ENCODE measurements around the gene C1orf21. TPM values are rescaled to one million over a fixed set of nuclear protein-coding genes. Genes with fewer than 3 reads are reported as not detected.

Gene C1orf21
- total RNA-seq, 4 donors from 2014 or later = 106 to 206 (median 154) TPM

GRCh38 chr1:184463680-184464079 lies 76.9 kb downstream of the C1orf21 start:
- Histone ChIP-seq H3K4me3 (no peak overlapping the region), H3K9me3 (no peaks in the 10 kb centered on the region), H3K27me3 (no peaks in the 10 kb centered on the region), H3K36me3 (no peaks in the 10 kb centered on the region), H3K4me1 (peaks cover 62 to 91% of the 10 kb centered on the region in 2 donors), H3K27ac (peak overlapping the region; percentile 60 to 76 (median 69))
- ATAC-seq = no peak
- no peak for TF ChIP-seq CTCF (IDR thresholded peaks at IDR 0.05 in 4 of 5, conservative IDR thresholded peaks at IDR 0.05 in 1 of 5)
- no peak for TF ChIP-seq POLR2A (IDR thresholded peaks at IDR 0.05)
- DNase-seq = no peak
- intact Hi-C loops (cut with DNase I; ENCODE audit: low total_unique reads) (loop anchor here (5.0 kb wide), 1 partner anchor 76 kb away; the partner anchor contains the start of gene C1orf21), in situ Hi-C loops (cut with MboI; ENCODE audit: low sequenced_read_pairs in 4 of 4) (no loop called here)

DNA sequence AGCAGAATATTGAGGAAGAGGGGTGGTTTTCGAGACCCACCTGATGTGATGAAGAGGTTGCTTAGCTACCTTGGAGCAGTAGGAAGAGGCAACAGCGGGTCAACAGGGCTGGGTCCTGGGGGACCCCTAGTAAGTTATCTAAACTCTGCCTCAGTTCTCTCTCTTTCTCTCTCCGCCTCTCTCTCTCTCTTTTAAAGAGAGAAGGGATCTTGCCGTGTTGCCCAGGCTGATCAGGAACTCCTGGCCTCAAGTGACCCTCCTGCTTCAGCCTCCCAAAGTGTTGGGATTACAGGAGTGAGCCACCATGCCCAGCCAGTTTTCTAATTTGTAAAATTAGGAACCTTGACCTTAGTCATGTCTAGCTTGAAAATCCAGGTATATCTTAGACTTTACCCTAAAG lies 77.9 kb downstream of the C1orf21 start:
- H3K36me3 ChIP-seq = no peaks in the 10 kb centered on the region
- H3K4me3 ChIP-seq = no peak overlapping the region
- peak overlapping the region; percentile 6 to 76 (median 54) for H3K27ac ChIP-seq
- ATAC-seq (no peak), DNase-seq (no peak)
- intact Hi-C loops (cut with DNase I; ENCODE audit: low total_unique reads) (loop anchor here (5.0 kb wide), 1 partner anchor 77 kb away; the partner anchor contains the start of gene C1orf21), in situ Hi-C loops (cut with MboI; ENCODE audit: low sequenced_read_pairs in 4 of 4) (no loop called here)
- peaks cover 61 to 91% of the 10 kb centered on the region in 2 donors for H3K4me1 ChIP-seq
- H3K27me3 ChIP-seq = no peaks in the 10 kb centered on the region
- H3K9me3 ChIP-seq = no peaks in the 10 kb centered on the region
- TF ChIP-seq POLR2A (IDR thresholded peaks at IDR 0.05) = no peak
- no peak for TF ChIP-seq CTCF (IDR thresholded peaks at IDR 0.05 in 4 of 5, conservative IDR thresholded peaks at IDR 0.05 in 1 of 5)

DNA sequence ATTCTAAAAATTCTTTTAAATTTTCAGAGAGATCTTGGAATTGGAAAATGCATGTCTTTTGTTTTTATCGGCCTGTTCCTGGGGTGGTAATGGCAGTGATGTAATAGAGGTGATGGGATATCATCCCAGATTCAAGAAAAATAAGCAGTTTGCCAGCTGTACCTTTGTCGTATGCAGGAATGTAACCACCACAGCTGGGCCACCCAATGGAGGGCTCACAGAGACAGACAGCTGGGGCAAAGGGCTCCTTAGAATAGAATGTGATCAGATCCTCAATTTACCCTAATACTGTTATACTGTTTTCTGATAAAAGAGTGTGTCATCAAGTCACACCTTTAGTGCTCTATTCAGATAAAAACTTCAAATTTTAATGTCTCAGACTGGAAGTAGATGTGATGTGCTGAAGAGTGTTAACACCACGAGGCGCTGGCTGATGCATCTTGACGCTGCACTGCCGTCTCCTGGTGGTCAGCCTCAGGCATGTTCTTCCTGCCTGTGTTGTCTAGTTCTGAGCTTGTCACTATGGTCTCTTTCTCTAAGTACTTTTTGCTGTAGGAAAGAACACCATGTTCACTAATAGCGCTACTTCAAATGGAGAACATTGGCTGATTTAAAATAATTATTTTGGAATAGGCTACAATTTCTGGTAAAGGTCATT lies 78.8 kb downstream of the C1orf21 start:
- Histone ChIP-seq H3K4me1 (peaks cover 61 to 82% of the 10 kb centered on the region in 2 donors), H3K27ac (peak overlapping the region in 3 of 4 donors; percentile 56 to 76 (median 75)), H3K4me3 (no peak overlapping the region), H3K9me3 (no peaks in the 10 kb centered on the region), H3K36me3 (no peaks in the 10 kb centered on the region), H3K27me3 (no peaks in the 10 kb centered on the region)
- DNase-seq (peak in 1 of 2 donors; percentile 37), ATAC-seq (peak in 1 of 2 donors; percentile 56)
- intact Hi-C loops (cut with DNase I; ENCODE audit: low total_unique reads) (no loop called here), in situ Hi-C loops (cut with MboI; ENCODE audit: low sequenced_read_pairs in 4 of 4) (no loop called here)
- no peak for TF ChIP-seq POLR2A (IDR thresholded peaks at IDR 0.05)
- TF ChIP-seq CTCF (IDR thresholded peaks at IDR 0.05 in 4 of 5, conservative IDR thresholded peaks at IDR 0.05 in 1 of 5) = peak in 3 of 5 experiments; percentile 24 to 47 (median 26)

DNA sequence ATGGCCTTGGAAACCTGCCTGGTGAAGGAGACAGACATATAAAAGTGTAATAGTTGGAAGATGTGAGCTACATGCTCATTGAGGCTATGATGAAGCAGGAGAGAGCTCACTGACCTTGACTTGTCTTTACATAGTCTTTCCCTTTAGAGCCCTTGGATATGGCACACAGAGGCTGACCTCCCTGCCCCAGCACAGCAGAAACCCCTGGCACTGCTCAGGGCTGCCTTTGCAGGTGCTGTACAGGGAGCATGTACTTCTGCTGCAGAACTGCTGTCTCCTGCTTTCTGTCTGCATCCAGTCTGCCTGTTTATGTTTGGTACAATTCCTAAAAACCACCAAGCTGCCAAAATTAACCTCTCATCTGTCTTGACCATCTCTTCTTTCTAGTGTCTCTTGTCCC lies 80.5 kb downstream of the C1orf21 start:
- Histone ChIP-seq H3K36me3 (no peaks in the 10 kb centered on the region), H3K4me3 (no peak overlapping the region), H3K27me3 (no peaks in the 10 kb centered on the region), H3K4me1 (peaks cover 59 to 82% of the 10 kb centered on the region in 2 donors), H3K27ac (peak overlapping the region in 3 of 4 donors; percentile 23 to 76 (median 75)), H3K9me3 (no peaks in the 10 kb centered on the region)
- DNase-seq (no peak), ATAC-seq (no peak)
- intact Hi-C loops (cut with DNase I; ENCODE audit: low total_unique reads) (no loop called here), in situ Hi-C loops (cut with MboI; ENCODE audit: low sequenced_read_pairs in 4 of 4) (no loop called here)
- TF ChIP-seq CTCF (IDR thresholded peaks at IDR 0.05 in 4 of 5, conservative IDR thresholded peaks at IDR 0.05 in 1 of 5) (no peak), POLR2A (IDR thresholded peaks at IDR 0.05) (no peak)

All from gastrocnemius medialis (tissue), 4 donors.